Sigmoid colon (tissue), 4 donors: ENCODE results near the gene KCNQ1OT1.

ENCODE experiments used
- EP300 ChIP-seq, 4 donors: sonication (generic); formaldehyde crosslinking; IDR thresholded peaks; one replicate each; pipeline ENCODE4 v1.6.1; 2017; ENCODE audit warnings: antibody characterized with exemption in 4 of 4
- POLR2A ChIP-seq, 2 donors: fragments of 450-650 bp; IDR thresholded peaks; one replicate each; pipeline ENCODE4 v1.6.1; 2016; ENCODE audit warnings: antibody characterized with exemption in 2 of 2, mild to moderate bottlenecking in 2 of 2, moderate library complexity in 2 of 2
- POLR2AphosphoS5 ChIP-seq, 4 donors: sonication (generic); formaldehyde crosslinking; IDR thresholded peaks; one replicate each; pipeline ENCODE4 v1.6.1; 2017; ENCODE audit warnings: antibody characterized with exemption in 4 of 4
- TF ChIP-seq, protein P1 (sequence below), 4 experiments: fragments of 450-650 bp in 3 of 4; fragments of 200-600 bp in 1 of 4; IDR thresholded peaks; one replicate each; pipeline ENCODE4 v1.5.1; 2016 to 2019; ENCODE audit warnings: antibody characterized with exemption in 4 of 4, mild to moderate bottlenecking in 3 of 4, moderate library complexity in 2 of 4

DNA sequence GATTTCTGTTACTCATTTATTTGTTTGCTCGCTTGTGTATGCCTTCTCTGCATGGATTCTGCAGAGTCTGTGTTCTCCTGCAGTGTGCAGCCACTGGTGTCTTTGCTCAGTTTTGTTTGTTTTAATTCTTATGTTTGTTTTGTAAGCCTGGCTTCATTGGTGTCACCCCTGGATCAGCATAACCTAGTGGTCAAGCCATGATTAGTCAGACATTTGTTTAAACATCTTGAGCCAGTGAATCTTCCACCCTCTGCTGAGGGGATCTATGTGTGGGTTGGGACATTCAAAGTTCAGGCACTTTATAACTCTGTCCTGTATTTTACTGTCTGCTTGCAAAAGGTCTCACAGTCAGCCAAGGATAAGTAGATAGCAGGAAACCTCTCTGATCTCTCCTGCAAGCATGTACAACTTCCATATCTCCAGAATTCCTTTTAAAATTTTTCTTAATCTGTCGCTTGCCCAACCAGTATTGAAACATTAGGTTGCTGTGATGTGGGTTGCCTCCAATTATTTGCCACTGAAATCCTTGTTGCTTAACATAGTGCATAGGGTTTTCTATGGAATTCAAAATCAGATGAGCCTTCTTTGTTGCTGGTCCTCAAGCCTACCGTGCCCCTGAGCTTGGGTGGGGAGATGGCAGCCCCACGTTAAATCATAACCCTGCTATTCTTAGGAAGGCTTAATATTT is 86.8 kb downstream of the KCNQ1OT1 start:
- TF ChIP-seq, protein P1, sequence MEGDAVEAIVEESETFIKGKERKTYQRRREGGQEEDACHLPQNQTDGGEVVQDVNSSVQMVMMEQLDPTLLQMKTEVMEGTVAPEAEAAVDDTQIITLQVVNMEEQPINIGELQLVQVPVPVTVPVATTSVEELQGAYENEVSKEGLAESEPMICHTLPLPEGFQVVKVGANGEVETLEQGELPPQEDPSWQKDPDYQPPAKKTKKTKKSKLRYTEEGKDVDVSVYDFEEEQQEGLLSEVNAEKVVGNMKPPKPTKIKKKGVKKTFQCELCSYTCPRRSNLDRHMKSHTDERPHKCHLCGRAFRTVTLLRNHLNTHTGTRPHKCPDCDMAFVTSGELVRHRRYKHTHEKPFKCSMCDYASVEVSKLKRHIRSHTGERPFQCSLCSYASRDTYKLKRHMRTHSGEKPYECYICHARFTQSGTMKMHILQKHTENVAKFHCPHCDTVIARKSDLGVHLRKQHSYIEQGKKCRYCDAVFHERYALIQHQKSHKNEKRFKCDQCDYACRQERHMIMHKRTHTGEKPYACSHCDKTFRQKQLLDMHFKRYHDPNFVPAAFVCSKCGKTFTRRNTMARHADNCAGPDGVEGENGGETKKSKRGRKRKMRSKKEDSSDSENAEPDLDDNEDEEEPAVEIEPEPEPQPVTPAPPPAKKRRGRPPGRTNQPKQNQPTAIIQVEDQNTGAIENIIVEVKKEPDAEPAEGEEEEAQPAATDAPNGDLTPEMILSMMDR (IDR thresholded peaks at IDR 0.05) = no peak
- TF ChIP-seq EP300 (IDR thresholded peaks at IDR 0.05) (no peak), POLR2AphosphoS5 (IDR thresholded peaks at IDR 0.05) (no peak), POLR2A (IDR thresholded peaks at IDR 0.05) (no peak)
